ENCODE measurements around the gene NUDCD3. TPM values are rescaled to one million over a fixed set of nuclear protein-coding genes. Genes with fewer than 3 reads are reported as not detected.

Gene NUDCD3
- total and polyA plus RNA-seq, 4 donors, result 15.4 to 30.7 (median 24.3) TPM

DNA sequence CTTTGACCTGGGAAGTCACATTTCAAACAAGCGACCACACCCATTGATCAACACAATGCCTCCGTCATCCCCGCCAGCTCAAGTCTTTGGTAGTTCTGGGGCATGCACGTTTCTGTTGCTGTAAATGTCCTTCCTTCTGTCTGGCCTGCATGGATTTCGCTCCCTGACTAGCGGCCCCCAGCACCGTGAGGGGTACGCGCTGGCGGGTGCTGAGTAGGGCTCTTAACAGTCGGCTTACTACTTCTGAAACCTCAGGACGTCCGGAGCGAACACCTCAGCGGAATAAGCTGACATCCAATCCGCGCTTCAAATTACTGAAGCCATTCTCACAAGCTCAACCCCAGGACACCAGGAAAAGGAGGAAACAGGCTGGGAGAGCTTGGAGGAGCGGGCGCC, 505 bp downstream of the NUDCD3 start:
- peak overlapping the region; percentile 74 to 99 (median 80) for H3K4me3 ChIP-seq (ENCODE audit: low read depth in 1 of 3, low read length in 3 of 3)
- peak; percentile 50 for DNase-seq (ENCODE audit: low spot score)
- peak overlapping the region; percentile 70 to 82 for H3K9ac ChIP-seq (ENCODE audit: low read depth in 1 of 2, low read length in 2 of 2)
- H3K9me3 ChIP-seq (ENCODE audit: control insufficient read depth in 4 of 4, low read length in 3 of 4), result no peaks in the 10 kb centered on the region
- H3K4me1 ChIP-seq (ENCODE audit: control insufficient read depth in 4 of 4, insufficient read depth in 4 of 4, low read length in 3 of 4), result peaks cover 7 to 35% (median 33%) of the 10 kb centered on the region in 4 donors
- no peaks in the 10 kb centered on the region for H3K27me3 ChIP-seq (ENCODE audit: control insufficient read depth in 4 of 4, insufficient read depth in 4 of 4, low read length in 3 of 4)
- under 1% methylated on average over 19 of the region's 19 CpGs for WGBS
- no peak for TF ChIP-seq JUND (IDR thresholded peaks at IDR 0.05)
- TF ChIP-seq, protein P1, sequence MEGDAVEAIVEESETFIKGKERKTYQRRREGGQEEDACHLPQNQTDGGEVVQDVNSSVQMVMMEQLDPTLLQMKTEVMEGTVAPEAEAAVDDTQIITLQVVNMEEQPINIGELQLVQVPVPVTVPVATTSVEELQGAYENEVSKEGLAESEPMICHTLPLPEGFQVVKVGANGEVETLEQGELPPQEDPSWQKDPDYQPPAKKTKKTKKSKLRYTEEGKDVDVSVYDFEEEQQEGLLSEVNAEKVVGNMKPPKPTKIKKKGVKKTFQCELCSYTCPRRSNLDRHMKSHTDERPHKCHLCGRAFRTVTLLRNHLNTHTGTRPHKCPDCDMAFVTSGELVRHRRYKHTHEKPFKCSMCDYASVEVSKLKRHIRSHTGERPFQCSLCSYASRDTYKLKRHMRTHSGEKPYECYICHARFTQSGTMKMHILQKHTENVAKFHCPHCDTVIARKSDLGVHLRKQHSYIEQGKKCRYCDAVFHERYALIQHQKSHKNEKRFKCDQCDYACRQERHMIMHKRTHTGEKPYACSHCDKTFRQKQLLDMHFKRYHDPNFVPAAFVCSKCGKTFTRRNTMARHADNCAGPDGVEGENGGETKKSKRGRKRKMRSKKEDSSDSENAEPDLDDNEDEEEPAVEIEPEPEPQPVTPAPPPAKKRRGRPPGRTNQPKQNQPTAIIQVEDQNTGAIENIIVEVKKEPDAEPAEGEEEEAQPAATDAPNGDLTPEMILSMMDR (IDR thresholded peaks at IDR 0.05; ENCODE audit: low read depth, low read length, missing input control), result no peak
- H3K27ac ChIP-seq (ENCODE audit: low read depth in 1 of 2, low read length in 2 of 2), result peak overlapping the region; percentile 95 to 99
- H3K36me3 ChIP-seq (ENCODE audit: control insufficient read depth in 4 of 4, insufficient read depth in 3 of 4, low read depth in 1 of 4, low read length in 3 of 4), result peaks cover 0 to 3% (median 0%) of the 10 kb centered on the region in 4 donors

DNA sequence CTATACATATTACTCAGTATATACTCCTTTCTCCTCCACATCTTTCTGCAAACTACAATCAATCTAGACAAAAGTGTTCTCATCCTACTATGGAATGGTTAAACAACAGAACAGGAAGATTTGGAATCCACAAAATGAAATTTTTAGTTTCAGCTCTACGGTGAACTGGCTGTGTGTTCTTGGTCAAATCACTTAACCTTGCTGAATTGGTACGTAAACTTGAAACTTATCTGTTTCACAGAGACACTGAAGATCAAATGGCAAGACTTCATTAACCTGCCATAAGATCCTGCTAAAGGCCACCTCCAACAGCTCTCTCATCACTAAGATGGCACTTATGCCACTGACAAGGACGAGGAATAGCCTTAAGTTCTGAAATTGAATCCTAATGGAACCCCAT, 1.5 kb downstream of the NUDCD3 start:
- H3K4me1 ChIP-seq (ENCODE audit: control insufficient read depth in 4 of 4, insufficient read depth in 4 of 4, low read length in 3 of 4), result peaks cover 7 to 41% (median 35%) of the 10 kb centered on the region in 4 donors

More for the DNA sequence above, 1.5 kb downstream of the NUDCD3 start:
- H3K4me3 ChIP-seq (ENCODE audit: low read depth in 1 of 3, low read length in 3 of 3), result peak overlapping the region; percentile 74 to 99 (median 80)
- TF ChIP-seq FOXA2 (IDR thresholded peaks at IDR 0.05) (no peak), TAF1 (conservative IDR thresholded peaks at IDR 0.05) (no peak), REST (IDR thresholded peaks at IDR 0.05) (no peak), HNF4A (conservative IDR thresholded peaks at IDR 0.05) (no peak), JUND (IDR thresholded peaks at IDR 0.05) (no peak), GABPA (IDR thresholded peaks at IDR 0.05 in 1 of 2, conservative IDR thresholded peaks at IDR 0.05 in 1 of 2) (no peak), RAD21 (IDR thresholded peaks at IDR 0.05) (no peak), YY1 (IDR thresholded peaks at IDR 0.05) (no peak), EGR1 (IDR thresholded peaks at IDR 0.05; ENCODE audit: low read depth in 2 of 2) (no peak), FOXA1 (IDR thresholded peaks at IDR 0.05) (no peak), ATF3 (IDR thresholded peaks at IDR 0.05) (no peak), HNF4G (IDR thresholded peaks at IDR 0.05) (no peak), NR2F2 (IDR thresholded peaks at IDR 0.05) (no peak), RXRA (IDR thresholded peaks at IDR 0.05) (no peak), SP1 (IDR thresholded peaks at IDR 0.05) (no peak), MAX (IDR thresholded peaks at IDR 0.05) (no peak), ZBTB33 (IDR thresholded peaks at IDR 0.05) (no peak)
- TF ChIP-seq, protein P1 (IDR thresholded peaks at IDR 0.05; ENCODE audit: low read depth, low read length, missing input control), result no peak
- peak overlapping the region in 1 of 2 donors; percentile 61 for H3K9ac ChIP-seq (ENCODE audit: low read depth in 1 of 2, low read length in 2 of 2)
- DNase-seq (ENCODE audit: low spot score), result no peak
- H3K36me3 ChIP-seq (ENCODE audit: control insufficient read depth in 4 of 4, insufficient read depth in 3 of 4, low read depth in 1 of 4, low read length in 3 of 4), result peaks cover 0 to 13% (median 7%) of the 10 kb centered on the region in 4 donors
- no peaks in the 10 kb centered on the region for H3K27me3 ChIP-seq (ENCODE audit: control insufficient read depth in 4 of 4, insufficient read depth in 4 of 4, low read length in 3 of 4)
- 93% methylated on average over 3 of the region's 3 CpGs for WGBS
- no peaks in the 10 kb centered on the region for H3K9me3 ChIP-seq (ENCODE audit: control insufficient read depth in 4 of 4, low read length in 3 of 4)
- H3K27ac ChIP-seq (ENCODE audit: low read depth in 1 of 2, low read length in 2 of 2), result no peak overlapping the region

Measured in liver (tissue), 9 donors.